Suppressor macrophage (primary cell): Measurements from ENCODE around the gene PLK4.
"Not testable (repeated sequence)": the region's sequence is repeated elsewhere in the genome, so short reads cannot be mapped to it uniquely, and the experiment has no call there.

ENCODE experiments used
- DNase-seq, 4 experiments: peaks; one replicate each; pipeline ENCODE4 v3.0.0-alpha.2; 2020 to 2022
- total RNA-seq, 17 experiments: gene quantifications; one replicate each; lab custom pipeline; 2026; ENCODE audit warnings: mixed read lengths in 6 of 17, inconsistent platforms in 3 of 17; lab: John Stamatoyannopoulos, UW

The PLK4 gene
- total RNA-seq, result 4.5 to 36.0 (median 13.2) reads per million in 17 experiments

GRCh38 chr4:127880763-127881562 is at the start of gene PLK4:
Gene PLK4, plus strand, starts transcription at chr4:127880893. Its CDS starts 242 bp downstream, at chr4:127881135.
- DNase-seq, result peak; percentile 98 to 100 (median 99)

- peak; percentile 3 to 32 (median 16) for DNase-seq
Observed at GRCh38 chr4:127832585-127832984, 48.1 kb upstream of the PLK4 start.

- DNase-seq, result no peak
Observed at GRCh38 chr4:127843704-127844600, 36.7 kb upstream of the PLK4 start.

GRCh38 chr4:127844601-127845116 is 36.0 kb upstream of the PLK4 start:
- no peak for DNase-seq

GRCh38 chr4:127846061-127846460 is 34.6 kb upstream of the PLK4 start:
- no peak for DNase-seq

- DNase-seq, result no peak
Observed at GRCh38 chr4:127846765-127847164, 33.9 kb upstream of the PLK4 start.

DNA sequence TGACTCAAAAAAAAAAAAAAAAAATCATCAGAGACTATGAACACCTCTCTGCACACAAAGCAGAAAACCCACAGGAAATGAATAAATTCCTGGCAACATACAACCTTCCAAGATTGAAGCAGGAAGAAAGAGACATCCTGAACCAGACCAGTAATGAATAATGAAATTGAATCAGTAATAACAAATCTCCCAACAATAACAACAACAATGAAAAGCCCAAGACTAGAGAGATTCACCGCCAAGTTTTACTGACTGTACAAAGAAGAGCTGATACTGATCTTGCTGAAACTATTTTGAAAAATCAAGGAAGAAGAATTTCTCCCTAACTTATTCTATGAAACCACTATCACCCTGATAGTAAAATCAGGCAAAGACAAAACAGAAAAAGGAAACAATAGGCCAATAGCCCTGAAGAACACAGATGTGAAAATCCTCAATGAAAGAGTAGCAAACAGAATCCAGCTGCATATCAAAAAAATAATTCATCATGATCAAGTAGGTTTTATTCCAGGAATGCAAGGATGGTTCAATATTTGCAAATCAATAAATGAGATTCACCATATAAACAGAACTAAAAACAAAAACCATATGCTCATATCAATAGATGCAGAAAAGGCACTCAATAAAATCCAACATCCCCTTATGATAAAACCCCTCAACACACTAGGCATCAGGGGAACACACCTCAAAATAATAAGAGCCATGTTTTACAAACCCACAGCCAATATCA is 31.0 kb upstream of the PLK4 start:
- DNase-seq, result no peak

GRCh38 chr4:127852661-127853060 is 28.0 kb upstream of the PLK4 start:
- no peak for DNase-seq

DNA sequence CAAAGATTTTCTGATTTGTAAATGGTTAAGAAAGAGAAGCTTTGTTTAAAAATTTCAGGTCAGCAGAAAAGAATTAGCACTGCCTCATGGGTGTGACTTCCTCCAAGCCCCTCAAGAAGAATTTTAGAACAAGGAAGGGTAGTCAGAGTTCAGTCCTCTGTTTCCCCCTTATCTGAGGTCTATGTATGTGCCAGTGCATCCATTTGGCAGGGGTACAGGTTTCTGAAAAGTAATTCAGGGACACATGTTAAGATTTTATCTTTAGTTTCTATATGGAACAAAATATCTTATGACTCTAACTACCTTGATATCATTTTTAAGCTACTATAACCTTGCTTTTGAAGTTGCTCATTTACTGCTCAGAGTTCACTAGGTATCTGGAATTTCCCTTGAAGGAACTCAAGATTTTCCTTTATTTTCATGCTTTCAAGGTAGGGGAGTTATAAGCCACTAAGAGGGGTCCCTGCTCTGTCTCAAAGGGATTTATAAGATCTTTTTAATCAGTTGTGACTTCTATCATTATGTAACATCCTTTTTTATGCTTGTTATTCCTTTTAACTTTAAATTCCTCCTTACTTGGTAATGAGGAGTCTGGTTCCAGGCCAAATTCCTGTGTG is 24.4 kb upstream of the PLK4 start:
- DNase-seq, result no peak

DNA sequence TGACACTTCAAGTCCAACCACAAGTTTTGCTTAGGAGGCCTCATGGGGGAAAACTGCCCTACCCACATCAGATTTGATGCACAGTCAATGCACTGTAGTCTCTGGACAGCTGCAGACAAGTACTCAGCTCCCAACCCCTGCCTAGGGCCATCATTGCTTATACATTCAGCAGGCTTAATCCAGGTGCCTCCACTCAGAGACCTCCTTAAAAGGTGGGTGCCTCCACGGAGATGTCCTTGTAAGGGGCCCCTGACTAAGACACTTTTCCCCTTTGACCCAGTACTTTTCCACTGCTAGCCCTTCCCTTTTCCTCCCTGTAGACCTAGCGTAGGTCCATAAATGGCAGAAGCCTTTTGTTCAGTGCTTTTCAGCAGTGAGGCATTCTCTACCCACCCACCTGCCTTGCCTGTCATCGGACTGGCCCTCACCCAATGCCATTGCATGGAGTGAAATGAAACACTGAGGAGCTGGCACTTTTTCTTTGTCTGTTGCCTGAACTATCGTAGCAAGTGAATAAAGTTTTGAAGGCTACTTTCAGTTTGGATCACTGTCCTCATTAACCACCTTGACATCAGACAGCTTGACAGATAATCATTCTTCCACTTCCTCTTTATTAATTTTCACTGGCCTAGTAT is 23.8 kb upstream of the PLK4 start:
- DNase-seq, result no peak

- DNase-seq, result no peak
Observed at GRCh38 chr4:127857641-127858040, 23.1 kb upstream of the PLK4 start.

GRCh38 chr4:127868196-127868595 is 12.5 kb upstream of the PLK4 start:
- DNase-seq, result no peak

DNA sequence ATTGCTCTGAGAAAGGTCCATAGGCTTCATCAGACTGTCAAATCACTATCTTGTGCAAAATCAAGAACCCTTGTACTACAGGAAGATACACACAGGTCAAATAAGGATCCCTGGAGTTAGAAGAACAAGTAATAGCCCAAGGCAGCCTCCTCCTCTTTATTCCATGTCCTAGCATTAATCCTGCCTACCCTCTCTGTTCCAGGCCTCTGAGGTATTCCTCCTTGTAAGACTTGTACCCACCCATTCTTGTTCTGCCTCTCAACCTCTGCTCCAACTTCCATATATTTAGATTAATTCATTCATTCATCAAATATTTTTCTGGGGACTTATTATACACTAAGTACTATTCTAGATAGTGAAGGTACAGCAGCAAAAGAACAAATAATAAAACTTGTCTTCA is 10.4 kb upstream of the PLK4 start:
- no peak for DNase-seq

DNA sequence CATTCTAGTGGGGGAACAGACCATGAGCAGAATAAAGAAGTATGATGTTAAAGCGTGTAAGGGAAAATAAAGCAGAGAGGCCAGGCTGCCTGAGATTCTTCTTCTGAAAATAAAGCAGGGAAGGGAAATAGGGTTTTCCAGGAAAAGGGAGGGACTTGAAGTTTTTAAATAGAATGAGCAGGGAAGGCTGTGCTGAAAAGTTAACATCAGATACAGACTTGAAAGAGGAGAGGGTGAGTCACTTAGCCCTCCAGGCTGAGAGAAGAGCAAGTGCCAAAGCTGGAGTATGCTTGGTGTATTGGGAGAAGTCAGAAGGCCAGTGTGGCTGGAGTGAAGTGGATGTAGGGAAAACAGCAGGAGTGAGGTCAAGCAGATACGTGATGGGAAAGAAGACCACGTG is 10.0 kb upstream of the PLK4 start:
- DNase-seq, result no peak

DNA sequence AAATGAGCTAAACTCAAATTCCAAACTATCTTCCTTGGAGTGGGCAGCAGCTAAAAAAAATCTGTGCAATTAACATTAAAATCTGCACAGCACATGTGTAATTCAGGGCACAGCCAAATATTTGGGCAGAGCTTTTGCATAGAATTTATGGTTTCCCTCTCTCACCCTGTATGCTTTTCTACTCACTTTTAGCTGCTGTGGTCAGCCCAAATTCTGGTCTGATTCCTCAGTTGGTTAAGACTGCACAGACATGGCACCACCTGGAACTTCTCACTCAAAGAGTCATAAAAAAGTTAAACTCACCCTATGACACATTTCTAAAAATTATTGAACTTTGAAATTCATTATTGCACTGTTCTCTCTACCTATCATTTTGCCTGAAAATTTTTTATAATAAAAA is 4.9 kb upstream of the PLK4 start:
- DNase-seq, result no peak

DNA sequence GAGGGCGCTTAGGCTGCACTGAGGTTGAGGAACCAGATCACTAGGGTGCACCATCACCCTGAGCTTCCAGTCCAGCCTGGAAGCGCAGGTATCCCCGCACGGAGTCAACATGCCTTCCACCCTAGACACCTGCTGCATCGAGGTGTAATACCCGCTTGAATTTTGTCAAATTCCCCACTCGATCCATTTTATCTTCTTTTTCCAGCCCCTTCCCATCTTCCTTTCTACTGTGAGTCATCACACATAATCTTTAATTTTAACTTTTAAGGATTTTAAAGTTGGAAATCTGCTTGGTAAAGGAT is 821 bp downstream of the PLK4 start:
- no peak for DNase-seq

DNA sequence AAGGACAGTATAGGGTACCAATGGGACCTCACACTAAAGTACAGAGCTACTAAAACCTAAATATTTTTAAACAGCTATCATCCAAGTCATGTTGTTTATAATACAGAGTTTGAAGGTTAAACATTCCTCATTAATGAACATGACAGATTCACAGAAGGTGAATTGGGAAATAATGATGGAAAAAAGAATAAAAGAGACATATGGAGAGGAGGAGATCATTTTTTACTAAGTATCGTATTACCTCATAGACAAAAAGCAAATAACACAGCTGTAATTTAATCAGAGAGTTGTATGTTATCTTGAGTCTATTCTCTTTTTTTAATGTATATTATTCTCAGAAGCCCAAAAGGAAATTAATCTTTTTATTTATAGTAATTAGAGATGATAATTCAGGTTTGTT is 7.9 kb downstream of the PLK4 start:
- DNase-seq, result no peak

DNA sequence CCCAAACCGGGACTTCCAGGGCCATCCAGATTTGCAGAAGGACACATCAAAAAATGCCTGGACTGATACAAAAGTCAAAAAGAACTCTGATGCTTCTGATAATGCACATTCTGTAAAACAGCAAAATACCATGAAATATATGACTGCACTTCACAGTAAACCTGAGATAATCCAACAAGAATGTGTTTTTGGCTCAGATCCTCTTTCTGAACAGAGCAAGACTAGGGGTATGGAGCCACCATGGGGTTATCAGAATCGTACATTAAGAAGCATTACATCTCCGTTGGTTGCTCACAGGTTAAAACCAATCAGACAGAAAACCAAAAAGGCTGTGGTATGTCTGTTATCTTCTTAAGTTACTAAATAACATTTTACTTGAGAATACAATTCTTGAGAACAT is 9.2 kb downstream of the PLK4 start:
- no peak for DNase-seq

- no peak for DNase-seq
Observed at GRCh38 chr4:127896069-127896468, 15.4 kb downstream of the PLK4 start.

- DNase-seq, result no peak
Observed at GRCh38 chr4:127896528-127896927, 15.8 kb downstream of the PLK4 start.

DNA sequence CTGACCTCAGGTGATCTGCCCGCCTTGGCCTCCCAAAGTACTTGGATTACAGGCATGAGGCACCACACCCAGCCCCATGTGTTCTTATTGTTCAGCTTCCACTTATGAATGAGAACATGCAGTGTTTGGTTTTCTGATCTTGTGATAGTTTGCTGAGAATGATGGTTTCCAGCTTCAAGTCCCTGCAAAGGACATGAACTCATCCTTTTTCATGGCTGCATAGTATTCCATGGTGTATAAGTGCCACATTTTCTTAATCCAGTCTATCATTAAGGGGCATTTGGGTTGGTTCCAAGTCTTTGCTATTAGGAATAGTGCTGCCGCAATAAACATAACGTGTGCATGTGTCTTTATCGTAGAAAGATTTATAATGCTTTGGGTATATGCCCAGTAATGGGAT is 19.0 kb downstream of the PLK4 start:
- not testable (repeated sequence) for DNase-seq

DNA sequence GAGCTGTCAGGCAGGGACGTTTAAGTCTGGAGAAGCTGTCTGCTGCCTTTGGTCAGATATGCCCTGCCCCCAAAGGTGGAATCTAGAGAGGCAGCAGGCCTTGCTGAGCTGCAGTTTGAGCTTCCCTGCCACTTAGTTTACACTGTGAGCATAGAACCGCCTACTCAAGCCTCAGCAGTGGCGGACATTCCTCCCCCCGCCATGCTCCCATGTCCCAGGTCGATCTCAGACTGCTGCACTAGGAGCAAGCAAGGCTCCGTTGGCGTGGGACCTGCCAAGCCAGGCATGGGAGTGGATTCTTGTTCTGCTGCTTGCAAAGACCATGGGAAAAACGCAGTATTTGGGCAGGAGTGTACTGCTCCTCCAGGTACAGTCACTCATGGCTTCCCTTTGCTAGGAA is 24.3 kb downstream of the PLK4 start:
- DNase-seq, result no peak
